Measurements from ENCODE around the gene KATNBL1. TPM values are rescaled to one million over a fixed set of nuclear protein-coding genes. Genes with fewer than 3 reads are reported as not detected.

The KATNBL1 gene
- total RNA-seq, 3 donors from 2014 or later (not counting 1 experiment from before 2014, with no cell fraction given), result 24.0 to 33.8 (median 26.1) TPM

DNA sequence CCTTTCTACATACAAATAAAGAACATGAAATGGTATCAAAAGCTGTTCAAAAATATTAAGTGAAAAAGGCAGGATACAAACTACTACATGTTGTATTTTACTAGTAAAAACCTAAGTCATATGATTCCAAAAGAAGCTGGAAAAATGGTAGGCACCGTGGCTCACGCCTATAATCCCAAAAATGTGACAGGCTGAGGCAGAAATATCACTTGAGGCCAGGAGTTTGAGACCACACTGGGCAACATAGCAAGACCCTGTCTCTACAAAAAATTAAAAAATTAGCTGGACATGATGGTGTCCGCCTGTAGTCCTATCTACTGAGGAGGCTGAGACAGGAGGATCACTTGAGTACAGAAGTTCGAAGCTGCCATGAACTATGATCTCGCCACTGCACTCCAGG lies 110.0 kb downstream of the KATNBL1 start:
- Histone ChIP-seq H3K9me3 (ENCODE audit: control insufficient read depth, insufficient read depth, low read length) (no peaks in the 10 kb centered on the region), H3K4me1 (ENCODE audit: control insufficient read depth, insufficient read depth, low read length) (peaks cover 4% of the 10 kb centered on the region), H3K27me3 (ENCODE audit: control insufficient read depth, insufficient read depth, low read length) (no peaks in the 10 kb centered on the region), H3K4me3 (ENCODE audit: low read length) (no peak overlapping the region), H3K27ac (ENCODE audit: low read length) (no peak overlapping the region), H3K36me3 (ENCODE audit: control insufficient read depth, insufficient read depth, low read length) (peaks cover 8% of the 10 kb centered on the region)
- Mint-ChIP-seq H3K27ac (peak overlapping the region; percentile 99 to 100), H3K36me3 (no peaks in the 10 kb centered on the region), H3K4me3 (peak overlapping the region; percentile 76), H3K4me1 (peaks cover 35% of the 10 kb centered on the region in 2 donors), H3K9me3 (no peaks in the 10 kb centered on the region), H3K27me3 (ENCODE audit: low read depth in 2 of 2) (no peaks in the 10 kb centered on the region)
- TF ChIP-seq, protein P1, sequence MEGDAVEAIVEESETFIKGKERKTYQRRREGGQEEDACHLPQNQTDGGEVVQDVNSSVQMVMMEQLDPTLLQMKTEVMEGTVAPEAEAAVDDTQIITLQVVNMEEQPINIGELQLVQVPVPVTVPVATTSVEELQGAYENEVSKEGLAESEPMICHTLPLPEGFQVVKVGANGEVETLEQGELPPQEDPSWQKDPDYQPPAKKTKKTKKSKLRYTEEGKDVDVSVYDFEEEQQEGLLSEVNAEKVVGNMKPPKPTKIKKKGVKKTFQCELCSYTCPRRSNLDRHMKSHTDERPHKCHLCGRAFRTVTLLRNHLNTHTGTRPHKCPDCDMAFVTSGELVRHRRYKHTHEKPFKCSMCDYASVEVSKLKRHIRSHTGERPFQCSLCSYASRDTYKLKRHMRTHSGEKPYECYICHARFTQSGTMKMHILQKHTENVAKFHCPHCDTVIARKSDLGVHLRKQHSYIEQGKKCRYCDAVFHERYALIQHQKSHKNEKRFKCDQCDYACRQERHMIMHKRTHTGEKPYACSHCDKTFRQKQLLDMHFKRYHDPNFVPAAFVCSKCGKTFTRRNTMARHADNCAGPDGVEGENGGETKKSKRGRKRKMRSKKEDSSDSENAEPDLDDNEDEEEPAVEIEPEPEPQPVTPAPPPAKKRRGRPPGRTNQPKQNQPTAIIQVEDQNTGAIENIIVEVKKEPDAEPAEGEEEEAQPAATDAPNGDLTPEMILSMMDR (IDR thresholded peaks at IDR 0.05), result no peak
- 86% methylated on average over 5 of the region's 5 CpGs for WGBS (ENCODE audit: insufficient coverage)
- ATAC-seq, result no peak
- no peak for DNase-seq
- intact Hi-C loops (cut with micrococcal nuclease), result loop anchor here (2.0 to 5.0 kb wide), 2 partner anchors 237 to 267 kb away; partner anchors contain the start of genes LPCAT4 and SLC12A6

Other genes with a start within 250 kb of the KATNBL1 start
- under 1 TPM in 1 of 3 donors, not detected in 2; 0.12 TPM for gene CHRM5, start 241.6 kb downstream of the KATNBL1 start, total RNA-seq
- gene AVEN, start 170.9 kb downstream of the KATNBL1 start, total RNA-seq, result 10 to 100 TPM in 1 of 3 donors, 1 to 10 TPM in 2; 9.8 to 11.8 (median 9.9) TPM
- gene EMC7, start 108.2 kb downstream of the KATNBL1 start, total RNA-seq, result 10 to 100 TPM; 55.9 to 60.8 (median 59.6) TPM
- 1 to 10 TPM; 3.2 to 4.2 (median 4.0) TPM for gene PGBD4, start 108.0 kb downstream of the KATNBL1 start, total RNA-seq
- 10 to 100 TPM; 72.4 to 78.4 (median 77.3) TPM for gene EMC4, start 14.9 kb upstream of the KATNBL1 start, total RNA-seq
- gene SLC12A6, start 127.7 kb upstream of the KATNBL1 start, total RNA-seq, result 10 to 100 TPM; 56.1 to 82.9 (median 79.5) TPM
- gene NOP10, start 133.0 kb upstream of the KATNBL1 start, total RNA-seq, result 10 to 100 TPM; 56.6 to 69.9 (median 56.7) TPM
- not detected for gene NUTM1, start 133.2 kb upstream of the KATNBL1 start, total RNA-seq
- 10 to 100 TPM; 42.1 to 50.1 (median 44.5) TPM for gene LPCAT4, start 157.1 kb upstream of the KATNBL1 start, total RNA-seq
- gene GOLGA8A, start 227.7 kb upstream of the KATNBL1 start, total RNA-seq, result 100 to 1,000 TPM; 174 to 265 (median 201) TPM

All from natural killer cell (primary cell).